Measurements from ENCODE around the gene CAMTA1. TPM values are rescaled to one million over a fixed set of nuclear protein-coding genes. Genes with fewer than 3 reads are reported as not detected.
A peak's percentile ranks its signal among the peaks of the same experiment; 100 is the strongest.
"Not testable (repeated sequence)": the region's sequence is repeated elsewhere in the genome, so short reads cannot be mapped to it uniquely, and the experiment has no call there.

CAMTA1 gene
- polyA plus RNA-seq, 3 donors: 82.3 to 84.7 (median 83.6) TPM

GRCh38 chr1:7121622-7121988, 336.4 kb downstream of the CAMTA1 start:
- no peak for DNase-seq (ENCODE audit: low read depth in 3 of 3, low spot score in 2 of 3)

- DNase-seq (ENCODE audit: low read depth in 3 of 3, low spot score in 2 of 3): no peak
Observed at GRCh38 chr1:7127322-7128075, 342.2 kb downstream of the CAMTA1 start.

GRCh38 chr1:7128293-7128692, 343.0 kb downstream of the CAMTA1 start:
- no peak for DNase-seq (ENCODE audit: low read depth in 3 of 3, low spot score in 2 of 3)

- DNase-seq (ENCODE audit: low read depth in 3 of 3, low spot score in 2 of 3): no peak
Observed at GRCh38 chr1:7130127-7130526, 344.9 kb downstream of the CAMTA1 start.

GRCh38 chr1:7135493-7135892, 350.2 kb downstream of the CAMTA1 start:
- no peak for DNase-seq (ENCODE audit: low read depth in 3 of 3, low spot score in 2 of 3)

- DNase-seq (ENCODE audit: low read depth in 3 of 3, low spot score in 2 of 3): no peak
Observed at GRCh38 chr1:7136166-7136953, 351.1 kb downstream of the CAMTA1 start.

- no peak for DNase-seq (ENCODE audit: low read depth in 3 of 3, low spot score in 2 of 3)
Observed at GRCh38 chr1:7140251-7140650, 355.0 kb downstream of the CAMTA1 start.

- DNase-seq (ENCODE audit: low read depth in 3 of 3, low spot score in 2 of 3): no peak
Observed at GRCh38 chr1:7145947-7146346, 360.7 kb downstream of the CAMTA1 start.

GRCh38 chr1:7146710-7147109, 361.5 kb downstream of the CAMTA1 start:
- no peak for DNase-seq (ENCODE audit: low read depth in 3 of 3, low spot score in 2 of 3)

GRCh38 chr1:7147581-7148282, 362.5 kb downstream of the CAMTA1 start:
- DNase-seq (ENCODE audit: low read depth in 3 of 3, low spot score in 2 of 3): not testable (repeated sequence)

- DNase-seq (ENCODE audit: low read depth in 3 of 3, low spot score in 2 of 3): no peak
Observed at GRCh38 chr1:7149080-7149838, 364.0 kb downstream of the CAMTA1 start.

- DNase-seq (ENCODE audit: low read depth in 3 of 3, low spot score in 2 of 3): no peak
Observed at GRCh38 chr1:7150724-7151280, 365.5 kb downstream of the CAMTA1 start.

- DNase-seq (ENCODE audit: low read depth in 3 of 3, low spot score in 2 of 3): no peak
Observed at GRCh38 chr1:7151978-7152377, 366.7 kb downstream of the CAMTA1 start.

- no peak for DNase-seq (ENCODE audit: low read depth in 3 of 3, low spot score in 2 of 3)
Observed at GRCh38 chr1:7152655-7153054, 367.4 kb downstream of the CAMTA1 start.

GRCh38 chr1:7153464-7153863, 368.2 kb downstream of the CAMTA1 start:
- no peak for DNase-seq (ENCODE audit: low read depth in 3 of 3, low spot score in 2 of 3)

GRCh38 chr1:7159116-7159781, 374.0 kb downstream of the CAMTA1 start:
- no peak for DNase-seq (ENCODE audit: low read depth in 3 of 3, low spot score in 2 of 3)

GRCh38 chr1:7168554-7168953, 383.3 kb downstream of the CAMTA1 start:
- not testable (repeated sequence) for DNase-seq (ENCODE audit: low read depth in 3 of 3, low spot score in 2 of 3)

- DNase-seq (ENCODE audit: low read depth in 3 of 3, low spot score in 2 of 3): no peak
Observed at GRCh38 chr1:7171168-7171567, 385.9 kb downstream of the CAMTA1 start.

GRCh38 chr1:7171574-7171973, 386.3 kb downstream of the CAMTA1 start:
- DNase-seq (ENCODE audit: low read depth in 3 of 3, low spot score in 2 of 3): no peak

GRCh38 chr1:7172804-7173203, 387.6 kb downstream of the CAMTA1 start:
- DNase-seq (ENCODE audit: low read depth in 3 of 3, low spot score in 2 of 3): peak in 1 of 3 donors; percentile 36
